Upper lobe of right lung (tissue), 1 donor: ENCODE data around the gene PRSS22. TPM values are rescaled to one million over a fixed set of nuclear protein-coding genes. Genes with fewer than 3 reads are reported as not detected.

Experiments used
- ATAC-seq: fragments of 200-7000 bp; cut with Tn5 transposase; one replicate; pipeline ENCODE4 v1.9.1; 2020; ENCODE audit warnings: mild to moderate bottlenecking, moderate library complexity
- DNase-seq: peaks from one replicate; pipeline ENCODE4 v3.0.0-alpha.2; 2020
- H3K27ac ChIP-seq: fragments of 200-600 bp; one replicate; pipeline ENCODE4 v1.8.0; 2022
- H3K27me3 ChIP-seq: fragments of 200-600 bp; one replicate; pipeline ENCODE4 v1.8.0; 2022; ENCODE audit warnings: mild to moderate bottlenecking
- H3K36me3 ChIP-seq: fragments of 200-600 bp; one replicate; pipeline ENCODE4 v1.8.0; 2022
- H3K4me1 ChIP-seq: fragments of 200-600 bp; one replicate; pipeline ENCODE4 v1.8.0; 2022
- H3K4me3 ChIP-seq: fragments of 200-600 bp; one replicate; pipeline ENCODE4 v1.8.0; 2022; ENCODE audit warnings: mild to moderate bottlenecking
- H3K9me3 ChIP-seq: fragments of 200-600 bp; one replicate; pipeline ENCODE4 v1.8.0; 2022
- CTCF ChIP-seq: fragments of 200-600 bp; IDR thresholded peaks from one replicate; pipeline ENCODE4 v1.8.0; 2022; ENCODE audit warnings: antibody characterized with exemption
- intact Hi-C: fragments of 100-400 bp; cut with DNase I; formaldehyde crosslinking; loops from one replicate; pipeline ENCODE4 v1.11.0; 2022
- total RNA-seq: library from RNA; stranded (reverse); fragmentation: NEBNext Ultra II Directional; extraction: Animal tissue kit (Norgen Biotek cat#: 25700); gene quantifications from one replicate; pipeline ENCODE4 v1.2.1, GENCODE V29; 2021
- donor health status: DM: no; HTN: yes; CAD: no; lungs with severe emphysema.

PRSS22 gene
- total RNA-seq, 1 donor from 2014 or later, result 15.2 TPM

GRCh38 chr16:2860826-2861567 lies 3.0 kb upstream of the PRSS22 start:
- Histone ChIP-seq H3K27me3 (peaks cover 25% of the 10 kb centered on the region), H3K36me3 (no peaks in the 10 kb centered on the region)
- intact Hi-C loops, result no loop called here

GRCh38 chr16:2859686-2860265 lies 1.8 kb upstream of the PRSS22 start:
- Histone ChIP-seq H3K4me3 (no peak overlapping the region), H3K27ac (no peak overlapping the region), H3K9me3 (no peaks in the 10 kb centered on the region), H3K27me3 (peaks cover 25% of the 10 kb centered on the region), H3K4me1 (no peaks in the 10 kb centered on the region), H3K36me3 (no peaks in the 10 kb centered on the region)
- TF ChIP-seq CTCF, result no peak
- intact Hi-C loops, result no loop called here
- DNase-seq (no peak), ATAC-seq (no peak)

More at GRCh38 chr16:2860826-2861567, 3.0 kb upstream of the PRSS22 start:
- Histone ChIP-seq H3K9me3 (no peaks in the 10 kb centered on the region), H3K4me1 (no peaks in the 10 kb centered on the region), H3K4me3 (no peak overlapping the region), H3K27ac (no peak overlapping the region)
- DNase-seq (no peak), ATAC-seq (no peak)
- no peak for TF ChIP-seq CTCF

GRCh38 chr16:2858245-2859025 lies 465 bp upstream of the PRSS22 start:
- ATAC-seq (peak; percentile 93), DNase-seq (peak; percentile 93)
- H3K27me3 ChIP-seq, result peaks cover 25% of the 10 kb centered on the region
- intact Hi-C loops, result no loop called here
- peak overlapping the region; percentile 80 for H3K27ac ChIP-seq
- no peaks in the 10 kb centered on the region for H3K36me3 ChIP-seq
- H3K4me1 ChIP-seq, result no peaks in the 10 kb centered on the region
- no peaks in the 10 kb centered on the region for H3K9me3 ChIP-seq
- peak overlapping the region; percentile 43 for H3K4me3 ChIP-seq
- no peak for TF ChIP-seq CTCF

GRCh38 chr16:2856686-2857450 lies 1.1 kb downstream of the PRSS22 start:
- H3K4me1 ChIP-seq, result no peaks in the 10 kb centered on the region
- H3K9me3 ChIP-seq, result no peaks in the 10 kb centered on the region
- DNase-seq, result no peak
- peak overlapping the region; percentile 80 for H3K27ac ChIP-seq
- intact Hi-C loops, result no loop called here
- H3K27me3 ChIP-seq, result peaks cover 34% of the 10 kb centered on the region
- ATAC-seq, result no peak
- peak overlapping the region; percentile 43 for H3K4me3 ChIP-seq
- no peaks in the 10 kb centered on the region for H3K36me3 ChIP-seq
- no peak for TF ChIP-seq CTCF

- DNase-seq, result no peak
Observed at GRCh38 chr16:2856061-2856670, 1.8 kb downstream of the PRSS22 start.

More at GRCh38 chr16:2856061-2856670, 1.8 kb downstream of the PRSS22 start:
- peak; percentile 44 for ATAC-seq
- H3K27ac ChIP-seq, result no peak overlapping the region
- no peaks in the 10 kb centered on the region for H3K36me3 ChIP-seq
- no peaks in the 10 kb centered on the region for H3K9me3 ChIP-seq
- intact Hi-C loops, result no loop called here
- TF ChIP-seq CTCF, result no peak
- H3K4me3 ChIP-seq, result no peak overlapping the region
- H3K4me1 ChIP-seq, result no peaks in the 10 kb centered on the region
- peaks cover 34% of the 10 kb centered on the region for H3K27me3 ChIP-seq
